Measurements from ENCODE around the gene MEGF6.

Gene MEGF6

DNA sequence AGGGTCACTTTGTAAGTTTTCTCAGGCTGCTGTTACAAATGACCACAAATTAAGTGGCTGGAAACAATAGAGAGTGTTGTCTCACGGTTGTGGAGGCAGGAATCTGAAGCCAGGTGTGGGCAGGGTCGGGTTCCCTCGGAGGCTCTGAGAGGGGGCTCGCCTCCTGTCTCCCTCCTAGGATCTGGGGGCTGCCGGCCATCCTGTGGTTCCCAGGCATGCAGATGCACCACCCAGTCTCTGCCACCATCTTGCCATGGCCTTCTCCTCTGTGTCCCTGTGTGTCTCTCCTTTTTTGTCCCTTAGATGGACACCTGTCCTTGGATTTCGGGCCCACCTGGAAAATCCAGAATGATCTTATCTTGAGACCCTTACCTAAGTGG, 45.8 kb upstream of the MEGF6 start:
- no peak for DNase-seq
- intact Hi-C loops (cut with DNase I; ENCODE audit: low total_unique reads), result no loop called here
- Histone ChIP-seq H3K4me1 (peaks cover 0 to 9% (median 8%) of the 10 kb centered on the region in 4 donors), H3K9me3 (no peaks in the 10 kb centered on the region), H3K27ac (no peak overlapping the region), H3K36me3 (no peaks in the 10 kb centered on the region), H3K27me3 (peaks cover 0 to 65% of the 10 kb centered on the region in 2 donors), H3K4me3 (no peak overlapping the region)
- TF ChIP-seq, protein P1, sequence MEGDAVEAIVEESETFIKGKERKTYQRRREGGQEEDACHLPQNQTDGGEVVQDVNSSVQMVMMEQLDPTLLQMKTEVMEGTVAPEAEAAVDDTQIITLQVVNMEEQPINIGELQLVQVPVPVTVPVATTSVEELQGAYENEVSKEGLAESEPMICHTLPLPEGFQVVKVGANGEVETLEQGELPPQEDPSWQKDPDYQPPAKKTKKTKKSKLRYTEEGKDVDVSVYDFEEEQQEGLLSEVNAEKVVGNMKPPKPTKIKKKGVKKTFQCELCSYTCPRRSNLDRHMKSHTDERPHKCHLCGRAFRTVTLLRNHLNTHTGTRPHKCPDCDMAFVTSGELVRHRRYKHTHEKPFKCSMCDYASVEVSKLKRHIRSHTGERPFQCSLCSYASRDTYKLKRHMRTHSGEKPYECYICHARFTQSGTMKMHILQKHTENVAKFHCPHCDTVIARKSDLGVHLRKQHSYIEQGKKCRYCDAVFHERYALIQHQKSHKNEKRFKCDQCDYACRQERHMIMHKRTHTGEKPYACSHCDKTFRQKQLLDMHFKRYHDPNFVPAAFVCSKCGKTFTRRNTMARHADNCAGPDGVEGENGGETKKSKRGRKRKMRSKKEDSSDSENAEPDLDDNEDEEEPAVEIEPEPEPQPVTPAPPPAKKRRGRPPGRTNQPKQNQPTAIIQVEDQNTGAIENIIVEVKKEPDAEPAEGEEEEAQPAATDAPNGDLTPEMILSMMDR (IDR thresholded peaks at IDR 0.05), result no peak

DNA sequence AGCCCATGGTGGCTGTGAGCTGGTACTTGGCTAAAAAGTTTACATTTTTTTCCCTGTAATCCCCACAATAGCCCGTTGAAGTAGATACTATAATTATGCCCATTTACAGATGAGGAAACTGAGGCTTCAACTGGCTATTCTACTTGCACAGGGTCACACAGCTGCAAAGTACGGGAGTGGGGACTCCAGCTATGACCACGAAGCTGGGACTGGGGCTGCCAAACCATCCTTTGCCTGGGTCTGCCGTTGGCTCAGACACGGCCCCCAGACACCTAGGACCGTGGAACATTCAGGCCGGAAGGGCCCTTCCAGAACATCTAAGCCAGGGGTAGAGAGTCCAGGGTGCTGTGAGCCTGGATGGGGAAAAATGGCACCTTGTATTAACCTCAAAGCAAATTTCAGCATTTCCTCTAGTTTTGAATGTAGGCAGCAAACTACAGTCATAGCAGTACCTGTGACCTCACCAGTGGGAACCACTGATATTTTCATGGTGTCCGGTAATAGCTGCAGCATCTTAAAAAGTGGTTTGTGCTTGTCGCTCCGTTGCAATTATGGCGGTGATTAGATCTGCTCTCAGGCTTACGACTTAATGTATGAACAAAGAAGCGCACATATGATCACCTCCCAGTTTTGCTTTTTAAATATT, 45.3 kb upstream of the MEGF6 start:
- Histone ChIP-seq H3K4me3 (no peak overlapping the region), H3K4me1 (peaks cover 0 to 14% (median 14%) of the 10 kb centered on the region in 4 donors), H3K27ac (no peak overlapping the region), H3K36me3 (no peaks in the 10 kb centered on the region), H3K9me3 (no peaks in the 10 kb centered on the region), H3K27me3 (peaks cover 3 to 68% of the 10 kb centered on the region in 2 donors)
- DNase-seq, result no peak
- intact Hi-C loops (cut with DNase I; ENCODE audit: low total_unique reads), result no loop called here
- TF ChIP-seq, protein P1 (IDR thresholded peaks at IDR 0.05), result no peak

DNA sequence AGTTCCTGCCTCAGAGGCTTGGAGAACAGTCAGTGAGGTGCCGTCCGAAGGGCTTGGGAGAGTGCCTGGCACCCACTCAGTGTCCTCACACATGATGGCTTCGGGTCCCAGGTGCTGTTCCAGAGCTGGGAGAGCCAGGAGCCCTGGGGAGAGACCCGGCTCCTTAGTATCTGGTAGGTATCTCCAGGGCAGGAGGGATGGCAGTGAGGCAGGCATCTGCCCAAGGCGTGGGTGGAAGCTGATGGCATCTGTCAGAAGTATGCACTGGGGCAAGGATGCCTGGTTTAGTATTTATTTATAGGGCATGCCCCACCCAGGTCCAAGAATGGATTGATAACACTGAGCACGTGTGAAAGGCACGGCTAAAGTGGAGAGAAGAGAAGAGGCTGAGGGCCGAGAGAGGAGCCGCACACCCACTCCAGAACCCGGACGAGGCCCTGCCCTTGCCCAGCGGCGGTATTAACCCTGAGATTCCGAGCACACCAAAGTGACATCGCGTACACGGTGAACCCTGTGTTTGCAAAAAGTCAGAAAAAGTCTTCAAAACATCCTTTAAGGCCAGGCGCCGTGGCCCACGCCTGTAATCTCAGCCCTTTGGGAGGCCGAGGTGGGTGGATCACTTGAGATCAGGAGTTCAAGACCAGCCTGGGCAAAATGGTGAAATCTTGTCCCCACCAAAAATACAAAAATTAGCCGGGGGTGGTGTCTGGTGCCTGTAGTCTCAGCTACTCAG, 43.4 kb upstream of the MEGF6 start:
- DNase-seq, result peak in 1 of 2 donors; percentile 39

DNA sequence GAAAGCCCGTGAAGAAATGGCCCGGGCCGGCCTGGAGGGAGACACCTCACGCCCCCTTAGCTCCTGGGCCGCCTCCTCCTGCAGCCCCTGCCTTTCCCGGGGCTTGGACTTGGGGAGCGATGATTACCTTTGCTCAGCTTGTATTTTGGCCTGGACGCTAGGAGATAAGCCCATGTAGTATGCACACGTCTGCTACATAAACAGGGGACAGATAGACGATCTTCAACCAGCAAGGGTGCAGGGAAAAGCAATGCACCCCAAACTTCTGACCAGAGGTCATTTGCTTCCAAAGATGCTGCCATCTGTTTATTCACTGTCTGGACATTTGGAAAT, 41.9 kb upstream of the MEGF6 start:
- intact Hi-C loops (cut with DNase I; ENCODE audit: low total_unique reads), result no loop called here
- H3K9me3 ChIP-seq, result no peaks in the 10 kb centered on the region
- H3K36me3 ChIP-seq, result no peaks in the 10 kb centered on the region
- H3K27me3 ChIP-seq, result peaks cover 14 to 76% of the 10 kb centered on the region in 2 donors
- TF ChIP-seq, protein P1 (IDR thresholded peaks at IDR 0.05), result no peak
- H3K27ac ChIP-seq, result no peak overlapping the region
- no peak overlapping the region for H3K4me3 ChIP-seq
- peaks cover 0 to 42% (median 38%) of the 10 kb centered on the region in 4 donors for H3K4me1 ChIP-seq
- DNase-seq, result no peak

More for the DNA sequence above, 43.4 kb upstream of the MEGF6 start:
- Histone ChIP-seq H3K9me3 (no peaks in the 10 kb centered on the region), H3K27ac (no peak overlapping the region), H3K4me1 (peaks cover 0 to 31% (median 26%) of the 10 kb centered on the region in 4 donors), H3K27me3 (peaks cover 14 to 81% of the 10 kb centered on the region in 2 donors), H3K4me3 (no peak overlapping the region), H3K36me3 (no peaks in the 10 kb centered on the region)
- intact Hi-C loops (cut with DNase I; ENCODE audit: low total_unique reads), result no loop called here
- TF ChIP-seq, protein P1 (IDR thresholded peaks at IDR 0.05), result no peak

DNA sequence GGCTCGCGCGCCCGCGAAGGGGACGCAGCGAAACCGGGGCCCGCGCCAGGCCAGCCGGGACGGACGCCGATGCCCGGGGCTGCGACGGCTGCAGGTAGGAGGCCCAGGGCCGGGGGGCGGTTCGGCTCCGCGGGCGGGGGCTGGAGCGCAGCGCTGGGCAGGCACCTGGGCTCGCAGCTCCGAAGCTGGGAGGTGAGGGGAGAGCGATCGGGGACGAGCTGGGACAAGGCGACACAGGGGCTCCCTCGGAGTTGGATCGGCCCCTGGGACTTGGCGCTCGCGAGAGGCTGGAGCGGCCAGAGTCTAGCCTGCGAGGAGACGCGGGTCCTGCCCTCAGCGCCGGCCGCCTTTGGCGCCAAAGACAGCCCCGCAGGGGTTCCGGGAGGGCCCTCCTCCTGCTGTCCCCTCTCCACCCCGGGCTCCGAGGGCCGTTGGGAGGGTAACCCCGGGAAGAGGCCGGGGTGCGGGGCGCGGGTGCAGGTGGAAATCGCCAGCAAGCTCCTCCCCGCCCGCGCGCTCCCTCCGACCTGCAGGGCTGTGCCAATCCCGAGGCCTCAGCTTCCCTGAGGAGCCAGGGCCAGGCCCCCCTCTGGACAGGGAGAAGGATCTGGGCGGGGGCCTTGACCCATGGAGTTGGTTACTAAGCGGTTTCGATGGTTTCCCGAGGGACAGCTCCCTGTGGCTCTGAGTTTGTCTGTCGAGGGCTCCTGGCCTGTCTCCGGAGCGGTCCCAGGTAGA, 41.4 kb upstream of the MEGF6 start:
- H3K4me3 ChIP-seq, result peak overlapping the region; percentile 28 to 94
- TF ChIP-seq, protein P1 (IDR thresholded peaks at IDR 0.05), result no peak
- H3K27ac ChIP-seq, result no peak overlapping the region
- intact Hi-C loops (cut with DNase I; ENCODE audit: low total_unique reads), result no loop called here
- no peak for DNase-seq
- H3K36me3 ChIP-seq, result no peaks in the 10 kb centered on the region
- H3K4me1 ChIP-seq, result peaks cover 0 to 42% (median 38%) of the 10 kb centered on the region in 4 donors
- H3K9me3 ChIP-seq, result no peaks in the 10 kb centered on the region
- H3K27me3 ChIP-seq, result peaks cover 14 to 70% of the 10 kb centered on the region in 2 donors
